Stimulated activated naive CD8-positive, alpha-beta T cell treated with anti-CD3 and anti-CD28 coated beads, Interleukin-15, Interleukin-2, amounts not matched to agents 100 U/mL and 50 U/mL, for 24 hours (primary cell): ENCODE measurements around the gene FAM78A.
"Not testable (repeated sequence)": the region's sequence is repeated elsewhere in the genome, so short reads cannot be mapped to it uniquely, and the experiment has no call there.

ENCODE experiments used
- ATAC-seq: fragments of 150-1000 bp; cut with Tn5 transposase; one replicate; pipeline ENCODE4 v1.10.0; 2021
- DNase-seq: peaks from one replicate; pipeline ENCODE4 v3.0.0; 2021

Gene FAM78A

GRCh38 chr9:131238402-131239021, 37.8 kb downstream of the FAM78A start:
- ATAC-seq (peak; percentile 8), DNase-seq (no peak)

DNA sequence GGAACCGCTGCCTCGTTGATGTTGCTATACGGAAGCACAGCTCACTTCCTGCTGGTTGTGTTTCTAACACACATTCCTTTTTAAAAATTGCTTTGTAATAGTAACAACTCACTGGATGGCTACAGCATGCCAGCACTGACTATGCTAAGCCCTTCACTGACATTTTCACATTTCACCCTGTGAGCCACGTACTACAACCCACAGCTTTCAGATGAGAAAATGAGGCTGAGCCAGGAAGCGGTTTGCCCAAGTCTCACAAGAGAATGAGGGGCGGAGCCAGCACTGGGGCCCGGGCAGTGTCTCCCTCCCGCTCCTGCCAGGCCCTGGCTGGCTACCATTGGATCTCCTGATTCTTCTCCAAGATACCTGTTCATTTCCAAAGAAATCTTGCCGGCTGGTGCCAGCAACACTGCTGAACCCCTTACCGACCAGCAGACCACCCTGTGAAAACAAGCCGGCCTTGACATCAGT, 38.3 kb downstream of the FAM78A start:
- ATAC-seq (peak; percentile 97), DNase-seq (peak; percentile 90)

GRCh38 chr9:131237291-131237690, 39.0 kb downstream of the FAM78A start:
- no peak for ATAC-seq
- DNase-seq = no peak

GRCh38 chr9:131236761-131237160, 39.5 kb downstream of the FAM78A start:
- DNase-seq (no peak), ATAC-seq (no peak)

DNA sequence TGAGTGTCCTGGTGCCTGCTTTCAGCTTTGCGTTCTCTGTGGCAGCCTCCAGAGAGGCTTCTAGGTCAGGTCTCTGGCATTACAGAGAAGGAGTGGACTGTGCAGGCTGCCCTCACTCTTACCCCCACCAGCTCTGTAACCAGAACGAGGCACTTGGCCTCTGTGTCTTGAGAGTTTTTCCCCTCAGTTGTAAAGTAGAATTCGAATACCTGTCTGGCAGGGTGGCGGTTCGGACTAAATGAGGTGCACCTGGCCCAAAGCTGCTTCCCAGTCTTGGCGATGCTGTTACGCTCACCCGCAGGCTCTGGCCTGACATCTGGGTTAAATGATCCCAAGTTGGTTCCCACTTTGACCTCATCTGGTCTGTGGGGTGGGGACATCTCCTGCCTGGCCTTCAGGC, 40.1 kb downstream of the FAM78A start:
- no peak for ATAC-seq
- no peak for DNase-seq

- DNase-seq = no peak
- ATAC-seq = no peak
These were observed 40.8 kb downstream of the FAM78A start for GRCh38 chr9:131235480-131235851.

DNA sequence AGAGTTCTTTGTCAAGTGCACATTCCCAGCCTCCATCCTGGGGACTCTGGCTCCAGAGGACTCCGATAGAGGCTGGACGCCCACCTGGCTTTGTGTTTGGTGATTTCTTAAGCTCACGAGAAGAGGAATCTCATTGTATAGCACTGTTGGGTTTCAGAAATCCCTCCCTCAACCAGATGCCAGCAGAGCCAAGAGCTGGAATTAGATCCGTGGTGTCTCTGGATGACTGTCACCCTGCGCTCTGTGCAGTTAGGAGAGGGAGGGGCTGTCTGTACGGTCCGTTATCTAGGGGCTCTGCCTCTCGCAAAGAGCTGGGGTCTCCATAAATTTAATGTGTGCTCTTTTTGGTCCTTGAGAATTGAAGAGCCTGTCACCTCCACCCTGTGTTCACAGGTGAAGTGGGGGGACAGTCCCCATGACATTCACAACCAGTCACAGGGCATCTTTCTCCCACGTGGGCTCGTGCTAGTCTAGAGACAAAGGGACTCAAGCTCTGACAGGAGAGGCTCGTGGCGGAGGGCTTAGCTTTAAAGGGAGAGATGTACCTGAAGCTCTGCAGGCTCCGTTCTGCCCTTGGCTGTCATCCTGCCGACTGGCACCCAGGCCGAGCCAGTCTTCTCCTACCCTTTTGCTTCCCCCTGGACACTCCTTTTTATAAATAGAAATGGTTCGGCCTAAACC, 41.4 kb downstream of the FAM78A start:
- ATAC-seq (no peak), DNase-seq (no peak)

DNA sequence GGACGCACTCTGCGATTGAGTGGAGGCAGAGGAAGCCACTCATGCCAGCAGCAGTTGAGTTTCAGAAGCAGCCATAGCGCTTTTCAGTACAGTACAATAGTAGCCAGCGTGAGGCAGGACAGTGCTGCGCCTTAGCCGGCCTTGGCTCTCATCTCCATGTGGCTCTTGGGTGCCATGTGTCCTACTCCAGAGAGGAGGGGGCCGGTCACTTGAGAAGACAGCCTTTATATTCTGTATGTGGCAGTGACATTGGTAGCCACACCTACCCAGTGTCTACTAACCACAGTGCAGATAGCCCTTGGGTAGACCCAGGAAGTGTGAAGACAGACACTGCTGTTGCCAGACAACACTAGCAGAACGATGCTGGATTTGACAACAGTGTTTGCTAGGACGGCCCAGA, 42.3 kb downstream of the FAM78A start:
- DNase-seq = no peak
- no peak for ATAC-seq

- DNase-seq = no peak
- ATAC-seq = no peak
These were observed 42.8 kb downstream of the FAM78A start for GRCh38 chr9:131233556-131233955.

- DNase-seq (no peak), ATAC-seq (no peak)
These were observed 47.3 kb downstream of the FAM78A start for GRCh38 chr9:131228988-131229387.

GRCh38 chr9:131227959-131228460, 48.3 kb downstream of the FAM78A start:
- no peak for ATAC-seq
- DNase-seq = no peak

DNA sequence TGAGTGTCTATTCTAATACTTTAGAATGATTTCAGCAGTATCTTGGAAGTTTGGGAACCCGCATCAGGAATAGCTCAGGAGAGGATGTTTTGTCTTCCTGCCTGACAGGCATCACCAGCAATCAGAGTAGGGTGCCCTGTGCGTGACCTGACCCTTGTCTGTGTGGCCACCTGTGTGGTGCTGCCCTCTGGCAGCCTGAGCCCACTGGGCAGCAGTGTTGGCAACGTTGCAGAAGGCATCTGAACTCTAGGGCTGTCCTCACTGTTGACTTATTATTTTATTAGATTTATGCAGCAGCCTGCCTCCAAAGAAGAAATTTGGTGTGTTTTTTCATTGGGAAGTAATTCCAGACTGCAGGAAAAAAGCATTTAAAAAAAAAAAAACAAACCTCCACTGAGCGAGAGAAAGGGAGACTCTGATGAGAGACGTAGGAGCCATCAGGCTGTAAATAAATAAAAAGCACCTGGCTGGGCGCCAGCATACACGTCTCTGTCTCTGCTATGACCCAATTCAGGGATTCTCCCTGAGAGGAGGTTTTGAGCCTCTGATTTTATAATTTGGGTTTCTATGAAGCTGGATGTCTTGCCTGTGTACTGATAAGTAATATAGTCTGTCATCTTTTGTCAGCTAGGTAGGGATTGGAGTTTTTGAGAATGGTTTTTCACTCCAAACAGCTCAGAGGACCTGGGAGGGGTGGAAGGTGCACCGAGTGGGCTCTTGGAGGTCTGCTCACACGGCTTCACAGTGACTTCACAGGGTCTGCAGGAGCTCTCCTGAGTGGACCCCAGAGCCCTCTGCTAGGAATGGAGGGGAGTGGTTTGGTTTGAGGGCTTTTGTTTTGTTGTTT, 49.0 kb downstream of the FAM78A start:
- no peak for DNase-seq
- ATAC-seq = no peak

GRCh38 chr9:131226226-131226625, 50.1 kb downstream of the FAM78A start:
- no peak for ATAC-seq

DNA sequence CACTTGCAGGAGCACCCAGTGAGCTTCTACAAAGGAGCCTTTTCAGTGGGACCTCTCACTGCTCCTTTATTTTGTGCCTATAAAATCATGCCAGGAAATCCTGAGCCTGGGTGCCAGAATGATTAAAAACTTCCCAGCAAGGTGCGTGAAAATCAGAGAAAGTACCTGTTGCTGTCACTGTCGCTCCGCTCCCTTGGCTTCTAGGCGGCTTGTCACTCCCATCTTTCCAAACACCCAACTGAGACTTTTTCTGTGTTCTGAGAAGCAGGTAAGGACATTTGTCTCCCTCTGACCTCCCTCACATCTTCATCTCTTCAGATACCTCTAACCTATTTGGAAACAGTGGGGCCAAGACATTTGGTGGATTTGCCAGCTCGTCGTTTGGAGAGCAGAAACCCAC, 53.9 kb downstream of the FAM78A start:
- ATAC-seq = no peak

More at GRCh38 chr9:131226226-131226625, 50.1 kb downstream of the FAM78A start:
- no peak for DNase-seq

GRCh38 chr9:131220485-131220884, 55.8 kb downstream of the FAM78A start:
- no peak for ATAC-seq
- no peak for DNase-seq

More for the DNA sequence above, 53.9 kb downstream of the FAM78A start:
- no peak for DNase-seq

GRCh38 chr9:131218370-131218769, 57.9 kb downstream of the FAM78A start:
- no peak for ATAC-seq
- DNase-seq = no peak

DNA sequence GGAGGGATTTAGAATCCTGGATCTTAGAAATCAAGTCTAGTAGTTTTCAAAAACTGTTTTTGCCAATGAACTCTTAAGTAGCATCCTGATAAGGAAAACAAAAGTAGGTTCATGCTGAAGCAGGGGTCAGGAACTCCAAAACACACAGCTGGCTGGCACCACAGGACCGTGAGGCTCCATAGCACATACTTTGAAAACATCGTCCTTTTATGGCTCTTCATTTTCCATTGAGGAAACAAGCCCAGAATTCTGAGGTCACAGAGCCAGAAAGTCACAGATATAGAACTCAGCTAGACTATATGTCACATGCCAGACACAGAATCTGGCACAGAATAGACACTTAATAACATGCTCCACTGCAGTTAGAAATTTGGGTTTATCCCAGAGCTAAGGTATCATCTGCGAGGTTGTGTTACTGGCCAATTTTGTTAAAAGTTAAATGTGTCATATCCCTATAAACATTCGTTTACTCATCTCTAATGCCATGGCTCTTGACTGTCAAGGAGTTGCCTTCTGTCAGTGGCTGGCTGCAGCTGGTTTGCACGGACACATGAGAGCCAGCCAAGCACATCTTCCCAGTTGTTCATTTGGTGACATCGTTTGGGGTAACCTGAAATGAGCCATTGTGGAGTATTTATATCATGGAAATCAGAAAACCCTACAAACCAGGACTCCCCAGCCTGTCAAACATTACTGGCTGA, 58.8 kb downstream of the FAM78A start:
- DNase-seq (no peak), ATAC-seq (no peak)

GRCh38 chr9:131216806-131217205, 59.5 kb downstream of the FAM78A start:
- ATAC-seq (no peak), DNase-seq (no peak)

GRCh38 chr9:131214876-131215275, 61.4 kb downstream of the FAM78A start:
- DNase-seq (no peak), ATAC-seq (no peak)

GRCh38 chr9:131214286-131214856, 61.9 kb downstream of the FAM78A start:
- no peak for ATAC-seq
- no peak for DNase-seq

DNA sequence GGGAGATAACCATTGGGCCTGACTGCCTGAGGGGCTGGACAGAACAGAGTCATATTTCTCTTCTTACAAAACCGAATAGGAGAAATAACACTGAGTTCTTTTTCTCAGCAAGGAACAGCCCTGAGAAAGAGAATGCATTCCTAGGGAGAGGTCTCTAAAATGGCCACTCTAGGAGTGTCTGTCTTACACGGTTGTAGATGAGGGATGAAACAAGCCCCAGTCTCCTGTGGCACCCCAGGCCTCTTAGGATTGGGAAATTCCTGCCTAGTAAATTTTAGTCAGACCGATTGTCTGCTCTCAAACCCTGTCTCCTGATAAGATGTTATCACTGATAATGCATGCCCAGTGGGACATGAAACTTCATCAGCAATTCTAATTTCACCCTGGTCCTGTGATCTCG, 64.4 kb downstream of the FAM78A start:
- ATAC-seq, DNase-seq: not testable (repeated sequence)
